ENCODE results near the gene LRRC8D. TPM values are rescaled to one million over a fixed set of nuclear protein-coding genes. Genes with fewer than 3 reads are reported as not detected.
A peak's percentile ranks its signal among the peaks of the same experiment; 100 is the strongest.

Gene LRRC8D
- total and polyA plus RNA-seq, 9 of the 15 experiments (the other 6 are each of a cell fraction or from before 2014, with no cell fraction given): 3.4 to 53.9 (median 15.9) TPM

DNA sequence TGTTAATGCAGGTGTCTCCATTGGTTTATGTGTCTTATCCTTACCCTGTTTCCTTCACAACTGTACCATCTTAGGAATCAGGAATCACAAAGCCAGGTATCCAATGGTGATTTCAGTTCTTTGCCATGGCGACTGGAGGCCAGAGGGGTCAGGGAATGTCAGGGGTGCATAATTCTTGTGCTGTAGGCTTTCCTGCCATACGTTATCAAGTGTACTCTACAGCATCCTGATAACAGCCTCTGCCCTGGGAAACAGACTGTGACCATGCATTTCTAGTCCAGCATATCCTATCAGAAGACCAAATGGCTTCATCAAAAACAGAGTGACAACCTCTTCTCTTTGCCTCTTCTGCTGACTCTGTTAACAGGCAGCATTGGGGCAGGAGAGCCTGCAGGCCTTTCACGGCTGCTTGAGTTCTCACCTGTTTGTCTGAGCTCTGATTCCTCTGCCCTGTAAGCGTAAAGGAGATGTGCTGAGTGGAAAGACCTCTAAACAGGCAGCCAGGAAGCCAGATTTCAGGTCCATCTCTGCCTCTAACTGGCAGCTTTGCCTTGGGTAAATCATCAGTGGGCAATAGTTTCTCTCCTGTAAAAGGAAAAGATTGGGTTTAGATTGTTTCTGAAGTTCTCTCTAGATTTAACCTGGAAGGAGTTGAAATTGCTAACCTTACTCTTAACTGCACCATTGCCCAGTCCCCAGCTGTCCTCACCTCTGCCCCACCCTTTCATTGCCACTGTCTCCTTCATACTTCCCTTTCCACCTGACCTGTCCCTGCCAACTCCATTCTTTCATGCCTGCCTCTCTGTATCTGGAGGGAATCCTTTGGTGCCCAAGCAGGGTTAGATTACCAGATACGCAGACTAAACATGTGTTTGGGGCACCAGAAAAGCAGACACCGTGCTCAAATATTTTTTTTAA is 80.2 kb downstream of the LRRC8D start (continued):
- TF ChIP-seq MAFF (IDR thresholded peaks at IDR 0.05; ENCODE audit: low read length) (peak; percentile 59; the same call in 1 of the 2 replicates), PATZ1 (CRISPR knock-in tag; IDR thresholded peaks at IDR 0.05; ENCODE audit: borderline replicate concordance) (no peak), TCF7 (IDR thresholded peaks at IDR 0.05; ENCODE audit: borderline replicate concordance) (no peak), CEBPB (tag; IDR thresholded peaks at IDR 0.05) (no peak), RUNX1 (IDR thresholded peaks at IDR 0.05; ENCODE audit: low read depth) (no peak), ZBTB9 (CRISPR knock-in tag; IDR thresholded peaks at IDR 0.05) (0 out of 2 replicates have a peak, but pooled peaks have one; percentile 19), ZNF699 (CRISPR knock-in tag; IDR thresholded peaks at IDR 0.05; ENCODE audit: insufficient replicate concordance) (no peak), FOXP1 (CRISPR knock-in tag; IDR thresholded peaks at IDR 0.05) (no peak), TEAD4 (IDR thresholded peaks at IDR 0.05; ENCODE audit: low read length) (peak; percentile 47), TEAD4 (CRISPR knock-in tag; IDR thresholded peaks at IDR 0.05; ENCODE audit: borderline replicate concordance) (no peak), MAZ (CRISPR knock-in tag; conservative IDR thresholded peaks at IDR 0.05 in 1 of 2, IDR thresholded peaks at IDR 0.05 in 1 of 2) (0 out of 4 replicates have a peak, but pooled peaks of 1 of the 2 experiments have one; percentile 22), CBX1 (IDR thresholded peaks at IDR 0.05; ENCODE audit: low read depth) (no peak), PCBP1 (IDR thresholded peaks at IDR 0.05; ENCODE audit: low read depth, low read length, poor library complexity, severe bottlenecking) (no peak), SPI1 (IDR thresholded peaks at IDR 0.05; ENCODE audit: borderline replicate concordance, low read depth, low read length) (no peak), ZNF311 (CRISPR knock-in tag; IDR thresholded peaks at IDR 0.05) (no peak), ZNF444 (CRISPR knock-in tag; IDR thresholded peaks at IDR 0.05) (no peak), TEAD1 (CRISPR knock-in tag; IDR thresholded peaks at IDR 0.05) (0 out of 4 replicates have a peak, but pooled peaks of 1 of the 2 experiments have one; percentile 33), HNRNPUL1 (IDR thresholded peaks at IDR 0.05; ENCODE audit: low read length) (no peak), ZSCAN29 (IDR thresholded peaks at IDR 0.05) (no peak), PHTF2 (CRISPR knock-in tag; IDR thresholded peaks at IDR 0.05) (no peak), RBM25 (IDR thresholded peaks at IDR 0.05; ENCODE audit: low read depth, low read length, severe bottlenecking) (no peak), SIRT6 (IDR thresholded peaks at IDR 0.05; ENCODE audit: low read depth, low read length) (no peak)
- TF ChIP-seq, protein P1, sequence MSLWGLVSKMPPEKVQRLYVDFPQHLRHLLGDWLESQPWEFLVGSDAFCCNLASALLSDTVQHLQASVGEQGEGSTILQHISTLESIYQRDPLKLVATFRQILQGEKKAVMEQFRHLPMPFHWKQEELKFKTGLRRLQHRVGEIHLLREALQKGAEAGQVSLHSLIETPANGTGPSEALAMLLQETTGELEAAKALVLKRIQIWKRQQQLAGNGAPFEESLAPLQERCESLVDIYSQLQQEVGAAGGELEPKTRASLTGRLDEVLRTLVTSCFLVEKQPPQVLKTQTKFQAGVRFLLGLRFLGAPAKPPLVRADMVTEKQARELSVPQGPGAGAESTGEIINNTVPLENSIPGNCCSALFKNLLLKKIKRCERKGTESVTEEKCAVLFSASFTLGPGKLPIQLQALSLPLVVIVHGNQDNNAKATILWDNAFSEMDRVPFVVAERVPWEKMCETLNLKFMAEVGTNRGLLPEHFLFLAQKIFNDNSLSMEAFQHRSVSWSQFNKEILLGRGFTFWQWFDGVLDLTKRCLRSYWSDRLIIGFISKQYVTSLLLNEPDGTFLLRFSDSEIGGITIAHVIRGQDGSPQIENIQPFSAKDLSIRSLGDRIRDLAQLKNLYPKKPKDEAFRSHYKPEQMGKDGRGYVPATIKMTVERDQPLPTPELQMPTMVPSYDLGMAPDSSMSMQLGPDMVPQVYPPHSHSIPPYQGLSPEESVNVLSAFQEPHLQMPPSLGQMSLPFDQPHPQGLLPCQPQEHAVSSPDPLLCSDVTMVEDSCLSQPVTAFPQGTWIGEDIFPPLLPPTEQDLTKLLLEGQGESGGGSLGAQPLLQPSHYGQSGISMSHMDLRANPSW (CRISPR knock-in tag; IDR thresholded peaks at IDR 0.05): 0 out of 2 replicates have a peak, but pooled peaks have one; percentile 64
